Ovary (tissue), 3 donors: ENCODE measurements around the gene MLX.

ENCODE experiments used
- EP300 ChIP-seq: sonication (generic); formaldehyde crosslinking; IDR thresholded peaks from one replicate; pipeline ENCODE4 v1.6.1; 2017; ENCODE audit warnings: antibody characterized with exemption
- POLR2A ChIP-seq: fragments of 450-650 bp; IDR thresholded peaks from one replicate; pipeline ENCODE4 v1.6.1; 2017; ENCODE audit warnings: antibody characterized with exemption, mild to moderate bottlenecking, moderate library complexity
- TF ChIP-seq, protein P1 (sequence below), 3 donors: fragments of 450-650 bp in 2 of 3; fragments of 200-600 bp in 1 of 3; IDR thresholded peaks; one replicate each; pipeline versions ENCODE4 v1.5.1 to v1.8.0; 2016 to 2022; ENCODE audit warnings: antibody characterized with exemption in 3 of 3, mild to moderate bottlenecking in 1 of 3
- donor health status: DM: no; HTN: no; CAD: no.

- TF ChIP-seq, protein P1, sequence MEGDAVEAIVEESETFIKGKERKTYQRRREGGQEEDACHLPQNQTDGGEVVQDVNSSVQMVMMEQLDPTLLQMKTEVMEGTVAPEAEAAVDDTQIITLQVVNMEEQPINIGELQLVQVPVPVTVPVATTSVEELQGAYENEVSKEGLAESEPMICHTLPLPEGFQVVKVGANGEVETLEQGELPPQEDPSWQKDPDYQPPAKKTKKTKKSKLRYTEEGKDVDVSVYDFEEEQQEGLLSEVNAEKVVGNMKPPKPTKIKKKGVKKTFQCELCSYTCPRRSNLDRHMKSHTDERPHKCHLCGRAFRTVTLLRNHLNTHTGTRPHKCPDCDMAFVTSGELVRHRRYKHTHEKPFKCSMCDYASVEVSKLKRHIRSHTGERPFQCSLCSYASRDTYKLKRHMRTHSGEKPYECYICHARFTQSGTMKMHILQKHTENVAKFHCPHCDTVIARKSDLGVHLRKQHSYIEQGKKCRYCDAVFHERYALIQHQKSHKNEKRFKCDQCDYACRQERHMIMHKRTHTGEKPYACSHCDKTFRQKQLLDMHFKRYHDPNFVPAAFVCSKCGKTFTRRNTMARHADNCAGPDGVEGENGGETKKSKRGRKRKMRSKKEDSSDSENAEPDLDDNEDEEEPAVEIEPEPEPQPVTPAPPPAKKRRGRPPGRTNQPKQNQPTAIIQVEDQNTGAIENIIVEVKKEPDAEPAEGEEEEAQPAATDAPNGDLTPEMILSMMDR (IDR thresholded peaks at IDR 0.05), result no peak
- TF ChIP-seq EP300, result no peak
- TF ChIP-seq POLR2A, result no peak
These were observed 29.5 kb downstream of the MLX start for GRCh38 chr17:42596386-42596785.
